ENCODE data around the gene MED26. TPM values are rescaled to one million over a fixed set of nuclear protein-coding genes. Genes with fewer than 3 reads are reported as not detected.
A peak's percentile ranks its signal among the peaks of the same experiment; 100 is the strongest.

MED26 gene
- total and polyA plus RNA-seq, 2 experiments from 2014 or later = 6.6 to 7.8 TPM

GRCh38 chr19:16625163-16625958 is 2.6 kb downstream of the MED26 start:
- H3K36me3 ChIP-seq (replicated peaks; ENCODE audit: insufficient read depth, low read depth) = no peaks in the 10 kb centered on the region
- H3K79me2 ChIP-seq = peaks cover 76% of the 10 kb centered on the region
- H3K9me3 ChIP-seq (ENCODE audit: low read depth) = no peaks in the 10 kb centered on the region
- H3K27ac ChIP-seq = peak overlapping the region; percentile 84
- H3K4me3 ChIP-seq = no peak overlapping the region
- no peak for DNase-seq (ENCODE audit: low spot score)
- H3K27me3 ChIP-seq = no peaks in the 10 kb centered on the region
- H3K4me1 ChIP-seq (ENCODE audit: insufficient read depth) = peaks cover 18% of the 10 kb centered on the region
- H3K9me2 ChIP-seq (replicated peaks; ENCODE audit: insufficient read depth) = no peaks in the 10 kb centered on the region
- no peak for TF ChIP-seq EZH2phosphoT487 (IDR thresholded peaks at IDR 0.05; ENCODE audit: low read depth, severe bottlenecking, unreplicated experiment)
- no peak for TF ChIP-seq CTCF (IDR thresholded peaks at IDR 0.05; ENCODE audit: poor library complexity)
- no peak for TF ChIP-seq EZH2 (IDR thresholded peaks at IDR 0.05; ENCODE audit: borderline replicate concordance)
- no peak overlapping the region for H2AFZ ChIP-seq
- WGBS (ENCODE audit: low lambda C conversion rate, missing lambda C conversion rate) = 77% methylated on average over 16 of the region's 16 CpGs
- peak overlapping the region; percentile 89 for H3K4me2 ChIP-seq
- H4K20me1 ChIP-seq (ENCODE audit: insufficient read depth, poor library complexity, severe bottlenecking) = peaks cover 76% of the 10 kb centered on the region

- H3K9me2 ChIP-seq (replicated peaks; ENCODE audit: insufficient read depth) = no peaks in the 10 kb centered on the region
- H3K79me2 ChIP-seq = peaks cover 87% of the 10 kb centered on the region
- no peaks in the 10 kb centered on the region for H3K36me3 ChIP-seq (replicated peaks; ENCODE audit: insufficient read depth, low read depth)
- no peaks in the 10 kb centered on the region for H3K9me3 ChIP-seq (ENCODE audit: low read depth)
- DNase-seq (ENCODE audit: low spot score) = no peak
- H3K4me1 ChIP-seq (ENCODE audit: insufficient read depth) = peaks cover 10% of the 10 kb centered on the region
- H4K20me1 ChIP-seq (ENCODE audit: insufficient read depth, poor library complexity, severe bottlenecking) = peaks cover 85% of the 10 kb centered on the region
- H2AFZ ChIP-seq = no peak overlapping the region
- no peak overlapping the region for H3K4me2 ChIP-seq
- TF ChIP-seq EZH2 (IDR thresholded peaks at IDR 0.05; ENCODE audit: borderline replicate concordance) (no peak), CTCF (IDR thresholded peaks at IDR 0.05; ENCODE audit: poor library complexity) (no peak), EZH2phosphoT487 (IDR thresholded peaks at IDR 0.05; ENCODE audit: low read depth, severe bottlenecking, unreplicated experiment) (no peak)
- H3K27me3 ChIP-seq = no peaks in the 10 kb centered on the region
- no peak overlapping the region for H3K4me3 ChIP-seq
- WGBS (ENCODE audit: low lambda C conversion rate, missing lambda C conversion rate) = 98% methylated on average over 10 of the region's 10 CpGs
- no peak overlapping the region for H3K27ac ChIP-seq
Measured at GRCh38 chr19:16624236-16624635, 3.8 kb downstream of the MED26 start.

- no peak for DNase-seq (ENCODE audit: low spot score)
- Histone ChIP-seq H3K27me3 (no peaks in the 10 kb centered on the region), H4K20me1 (ENCODE audit: insufficient read depth, poor library complexity, severe bottlenecking) (peaks cover 91% of the 10 kb centered on the region), H3K9me3 (ENCODE audit: low read depth) (no peaks in the 10 kb centered on the region), H3K36me3 (replicated peaks; ENCODE audit: insufficient read depth, low read depth) (no peaks in the 10 kb centered on the region), H3K4me2 (no peak overlapping the region), H3K9me2 (replicated peaks; ENCODE audit: insufficient read depth) (no peaks in the 10 kb centered on the region), H3K27ac (no peak overlapping the region), H3K79me2 (peaks cover 94% of the 10 kb centered on the region), H3K4me3 (no peak overlapping the region), H3K4me1 (ENCODE audit: insufficient read depth) (peaks cover 7% of the 10 kb centered on the region), H2AFZ (no peak overlapping the region)
- WGBS (ENCODE audit: low lambda C conversion rate, missing lambda C conversion rate) = 93% methylated on average over 6 of the region's 6 CpGs
- no peak for TF ChIP-seq EZH2phosphoT487 (IDR thresholded peaks at IDR 0.05; ENCODE audit: low read depth, severe bottlenecking, unreplicated experiment)
- TF ChIP-seq CTCF (IDR thresholded peaks at IDR 0.05; ENCODE audit: poor library complexity) = no peak
- TF ChIP-seq EZH2 (IDR thresholded peaks at IDR 0.05; ENCODE audit: borderline replicate concordance) = no peak
Measured at GRCh38 chr19:16623576-16623975, 4.4 kb downstream of the MED26 start.

All from hepatocyte (in vitro differentiated cells).